SK-N-SH (cell line): ENCODE data around the gene C2CD3.
"Not testable (repeated sequence)": the region's sequence is repeated elsewhere in the genome, so short reads cannot be mapped to it uniquely, and the experiment has no call there.

Experiments
- CTCF ChIP-seq: fragments of 200-600 bp; sonication (generic); IDR thresholded peaks from 2 replicates; pipeline ENCODE4 v1.6.1; 2017; ENCODE audit warnings: antibody characterized with exemption, mild to moderate bottlenecking, moderate library complexity
- ELF1 ChIP-seq: IDR thresholded peaks from 2 replicates; pipeline ENCODE4 v1.4.0; 2012
- GABPA ChIP-seq: IDR thresholded peaks from 2 replicates; pipeline ENCODE4 v1.4.0; 2012; ENCODE audit warnings: low read depth, mild to moderate bottlenecking
- NFIC ChIP-seq: IDR thresholded peaks from 2 replicates; pipeline ENCODE4 v1.4.0; 2012; ENCODE audit warnings: borderline replicate concordance
- POLR2AphosphoS5 ChIP-seq: IDR thresholded peaks from 2 replicates; pipeline ENCODE4 v1.6.1; 2012; ENCODE audit warnings: low read depth, low read length
- REST ChIP-seq: IDR thresholded peaks from 2 replicates; pipeline ENCODE4 v1.6.1; 2012; ENCODE audit warnings: mild to moderate bottlenecking, low read depth, low read length, moderate library complexity
- RFX5 ChIP-seq: IDR thresholded peaks from 2 replicates; pipeline ENCODE4 v1.6.1; 2012; ENCODE audit warnings: mild to moderate bottlenecking, improper control_type of control experiment, low read length
- SMC3 ChIP-seq: IDR thresholded peaks from 2 replicates; pipeline ENCODE4 v1.6.1; 2012; ENCODE audit warnings: low read depth, low read length, improper control_type of control experiment
- TCF12 ChIP-seq: IDR thresholded peaks from 2 replicates; pipeline ENCODE4 v1.4.0; 2012
- TEAD4 ChIP-seq: IDR thresholded peaks from 2 replicates; pipeline ENCODE4 v1.4.0; 2012; ENCODE audit warnings: mild to moderate bottlenecking, borderline replicate concordance; ENCODE audit not compliant: insufficient read depth

GRCh38 chr11:74066663-74067062, 104.1 kb downstream of the C2CD3 start:
- TF ChIP-seq GABPA, CTCF, SMC3, POLR2AphosphoS5, REST, TCF12, ELF1, NFIC, RFX5, TEAD4: not testable (repeated sequence)
